ENCODE data around the gene GDF11. TPM values are rescaled to one million over a fixed set of nuclear protein-coding genes. Genes with fewer than 3 reads are reported as not detected.

GDF11 gene
- polyA plus RNA-seq, 2 of the 4 experiments (the other 2 are of a cell fraction): 1.2 to 3.6 TPM

- no peak for ATAC-seq
Measured at GRCh38 chr12:55741931-55742680, 816 bp upstream of the GDF11 start.

GRCh38 chr12:55743406-55744339 is 751 bp downstream of the GDF11 start:
- peak overlapping the region; percentile 64 to 87; a peak in 5 of 6 replicates for H3K27ac ChIP-seq
- DNase-seq (ENCODE audit: low read depth in 1 of 2, low spot score in 1 of 2) (peak; percentile 65 to 82), ATAC-seq (peak; percentile 67 to 75), FAIRE-seq (no peak)
- TF ChIP-seq POLR2A (IDR thresholded peaks at IDR 0.05; ENCODE audit: low read length) (peak; percentile 32; the same call in 1 of the 2 replicates), HOXB13 (CRISPR knock-in tag; IDR thresholded peaks at IDR 0.05; ENCODE audit: low read depth) (0 out of 2 replicates have a peak, but pooled peaks have one; percentile 45), CBX8 (IDR thresholded peaks at IDR 0.05) (no peak), GATA3 (IDR thresholded peaks at IDR 0.05; ENCODE audit: borderline replicate concordance) (0 out of 2 replicates have a peak, but pooled peaks have one; percentile 10), NPAS2 (CRISPR knock-in tag; IDR thresholded peaks at IDR 0.05; ENCODE audit: borderline replicate concordance) (no peak), JUN (IDR thresholded peaks at IDR 0.05) (no peak), CTCF (IDR thresholded peaks at IDR 0.05) (no peak), CHD2 (IDR thresholded peaks at IDR 0.05; ENCODE audit: low read length, partially characterized antibody) (no peak), MYC (IDR thresholded peaks at IDR 0.05; ENCODE audit: borderline replicate concordance, low read length) (no peak), SREBF2 (IDR thresholded peaks at IDR 0.05) (no peak), ZFP36 (IDR thresholded peaks at IDR 0.05; ENCODE audit: borderline replicate concordance, partially characterized antibody) (peak; percentile 98)
- TF ChIP-seq, protein P1, sequence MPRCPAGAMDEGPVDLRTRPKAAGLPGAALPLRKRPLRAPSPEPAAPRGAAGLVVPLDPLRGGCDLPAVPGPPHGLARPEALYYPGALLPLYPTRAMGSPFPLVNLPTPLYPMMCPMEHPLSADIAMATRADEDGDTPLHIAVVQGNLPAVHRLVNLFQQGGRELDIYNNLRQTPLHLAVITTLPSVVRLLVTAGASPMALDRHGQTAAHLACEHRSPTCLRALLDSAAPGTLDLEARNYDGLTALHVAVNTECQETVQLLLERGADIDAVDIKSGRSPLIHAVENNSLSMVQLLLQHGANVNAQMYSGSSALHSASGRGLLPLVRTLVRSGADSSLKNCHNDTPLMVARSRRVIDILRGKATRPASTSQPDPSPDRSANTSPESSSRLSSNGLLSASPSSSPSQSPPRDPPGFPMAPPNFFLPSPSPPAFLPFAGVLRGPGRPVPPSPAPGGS (IDR thresholded peaks at IDR 0.05): no peak
- TF ChIP-seq, protein P2, sequence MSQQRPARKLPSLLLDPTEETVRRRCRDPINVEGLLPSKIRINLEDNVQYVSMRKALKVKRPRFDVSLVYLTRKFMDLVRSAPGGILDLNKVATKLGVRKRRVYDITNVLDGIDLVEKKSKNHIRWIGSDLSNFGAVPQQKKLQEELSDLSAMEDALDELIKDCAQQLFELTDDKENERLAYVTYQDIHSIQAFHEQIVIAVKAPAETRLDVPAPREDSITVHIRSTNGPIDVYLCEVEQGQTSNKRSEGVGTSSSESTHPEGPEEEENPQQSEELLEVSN (IDR thresholded peaks at IDR 0.05; ENCODE audit: borderline replicate concordance, low read depth): peak; percentile 39; the same call in 1 of the 2 replicates
- TF ChIP-seq, protein P3, sequence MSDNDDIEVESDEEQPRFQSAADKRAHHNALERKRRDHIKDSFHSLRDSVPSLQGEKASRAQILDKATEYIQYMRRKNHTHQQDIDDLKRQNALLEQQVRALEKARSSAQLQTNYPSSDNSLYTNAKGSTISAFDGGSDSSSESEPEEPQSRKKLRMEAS (IDR thresholded peaks at IDR 0.05): peak; percentile 76
- H3K4me1 ChIP-seq: peaks cover 24% of the 10 kb centered on the region; the same call in 2 of the 3 replicates
- WGBS (ENCODE audit: missing lambda C conversion rate): 19% methylated on average over 43 of the region's 73 CpGs
- ChIA-PET CTCF (interaction anchor here (0.5 to 11.7 kb wide), 10 partner anchors 10 to 1327 kb away, joined by 3 to 139 read pairs (median 5); partner anchors contain the start of genes BLOC1S1, CD63 and RDH5), POLR2A (interaction anchor here (0.7 to 1.2 kb wide), 3 partner anchors 74 to 230 kb away, joined by 3 to 4 read pairs (median 4); partner anchors contain the start of genes DNAJC14, ORMDL2, RAB5B and SARNP)
- no peaks in the 10 kb centered on the region for H3K9me3 ChIP-seq
- peak overlapping the region; percentile 92 for H3K4me2 ChIP-seq
- H3K4me3 ChIP-seq: peak overlapping the region; percentile 73

More at GRCh38 chr12:55741931-55742680, 816 bp upstream of the GDF11 start:
- H3K4me2 ChIP-seq: peak overlapping the region; percentile 92
- H3K9me3 ChIP-seq: no peaks in the 10 kb centered on the region
- FAIRE-seq (no peak), DNase-seq (ENCODE audit: low read depth in 1 of 2, low spot score in 1 of 2) (no peak)
- H3K4me1 ChIP-seq: peaks cover 31% of the 10 kb centered on the region; the same call in 2 of the 3 replicates
- ChIA-PET POLR2A (interaction anchor here (0.5 kb wide), 1 partner anchor 155 kb away, joined by 4 read pairs; no protein-coding TSS in a partner anchor), CTCF (interaction anchor here (0.8 to 11.7 kb wide), 7 partner anchors 13 to 447 kb away, joined by 3 to 139 read pairs (median 4); partner anchors contain the start of genes BLOC1S1, CD63, RDH5 and SMARCC2)
- peak overlapping the region in 1 of 2 experiments; percentile 87; a peak in 2 of 6 replicates for H3K27ac ChIP-seq
- whole genome bisulfite sequencing (ENCODE audit: missing lambda C conversion rate): 30% methylated on average over 3 of the region's 3 CpGs
- TF ChIP-seq PHF8 (IDR thresholded peaks at IDR 0.05; ENCODE audit: borderline replicate concordance, low read depth) (no peak), EHF (CRISPR knock-in tag; IDR thresholded peaks at IDR 0.05) (no peak), ATOH8 (CRISPR knock-in tag; IDR thresholded peaks at IDR 0.05; ENCODE audit: low read depth) (no peak)
- H3K4me3 ChIP-seq: peak overlapping the region; percentile 73
